ENCODE results near the gene PRPF39. TPM values are rescaled to one million over a fixed set of nuclear protein-coding genes. Genes with fewer than 3 reads are reported as not detected.

PRPF39 gene
- total RNA-seq: 12.9 TPM
- long read RNA-seq, transcript PRPF39-201 (14 exons, 2,868 nt): major isoform, 8 of 18 reads
- long read RNA-seq, partial matches to known transcripts: 2 of 18 reads
- long read RNA-seq, other reads (novel, unspliced or antisense): 7 of 18 reads

GRCh38 chr14:45083976-45084722, at the start of gene PRPF39:
PRPF39 (plus strand) TSS chr14:45084116; CDS start chr14:45095240, 11,124 bp downstream.
- DNase-seq (peak; percentile 97), ATAC-seq (ENCODE audit: poor library complexity) (peak; percentile 99)
- intact Hi-C loops (cut with DNase I): no loop called here

GRCh38 chr14:45034730-45035129, 49.2 kb upstream of the PRPF39 start:
- DNase-seq (no peak), ATAC-seq (ENCODE audit: poor library complexity) (no peak)
- intact Hi-C loops (cut with DNase I): no loop called here

- no peak for DNase-seq
- intact Hi-C loops (cut with DNase I): no loop called here
- ATAC-seq (ENCODE audit: poor library complexity): no peak
Measured at GRCh38 chr14:45038256-45038655, 45.7 kb upstream of the PRPF39 start.

- intact Hi-C loops (cut with DNase I): no loop called here
- no peak for ATAC-seq (ENCODE audit: poor library complexity)
- DNase-seq: no peak
Measured at GRCh38 chr14:45038865-45039264, 45.1 kb upstream of the PRPF39 start.

GRCh38 chr14:45039390-45039789, 44.5 kb upstream of the PRPF39 start:
- DNase-seq: no peak
- ATAC-seq (ENCODE audit: poor library complexity): no peak
- intact Hi-C loops (cut with DNase I): no loop called here

- ATAC-seq (ENCODE audit: poor library complexity): no peak
- intact Hi-C loops (cut with DNase I): no loop called here
- no peak for DNase-seq
Measured at GRCh38 chr14:45041641-45042040, 42.3 kb upstream of the PRPF39 start.

- intact Hi-C loops (cut with DNase I): no loop called here
- DNase-seq (no peak), ATAC-seq (ENCODE audit: poor library complexity) (no peak)
Measured at GRCh38 chr14:45044638-45045037, 39.3 kb upstream of the PRPF39 start.

- intact Hi-C loops (cut with DNase I): no loop called here
- DNase-seq (no peak), ATAC-seq (ENCODE audit: poor library complexity) (no peak)
Measured at GRCh38 chr14:45048385-45048784, 35.5 kb upstream of the PRPF39 start.

GRCh38 chr14:45051180-45051579, 32.7 kb upstream of the PRPF39 start:
- no peak for DNase-seq
- no peak for ATAC-seq (ENCODE audit: poor library complexity)
- intact Hi-C loops (cut with DNase I): no loop called here

GRCh38 chr14:45051896-45052295, 32.0 kb upstream of the PRPF39 start:
- ATAC-seq (ENCODE audit: poor library complexity) (no peak), DNase-seq (no peak)
- intact Hi-C loops (cut with DNase I): no loop called here

GRCh38 chr14:45057349-45057748, 26.6 kb upstream of the PRPF39 start:
- intact Hi-C loops (cut with DNase I): no loop called here
- no peak for ATAC-seq (ENCODE audit: poor library complexity)
- DNase-seq: no peak

GRCh38 chr14:45057881-45058364, 26.0 kb upstream of the PRPF39 start:
- intact Hi-C loops (cut with DNase I): no loop called here
- DNase-seq: no peak
- no peak for ATAC-seq (ENCODE audit: poor library complexity)

GRCh38 chr14:45060551-45060950, 23.4 kb upstream of the PRPF39 start:
- no peak for ATAC-seq (ENCODE audit: poor library complexity)
- intact Hi-C loops (cut with DNase I): no loop called here
- no peak for DNase-seq

GRCh38 chr14:45065540-45065939, 18.4 kb upstream of the PRPF39 start:
- intact Hi-C loops (cut with DNase I): no loop called here
- DNase-seq (no peak), ATAC-seq (ENCODE audit: poor library complexity) (peak; percentile 93)

- DNase-seq (no peak), ATAC-seq (ENCODE audit: poor library complexity) (peak; percentile 61)
- intact Hi-C loops (cut with DNase I): no loop called here
Measured at GRCh38 chr14:45065956-45066355, 18.0 kb upstream of the PRPF39 start.

GRCh38 chr14:45066667-45067066, 17.2 kb upstream of the PRPF39 start:
- DNase-seq (no peak), ATAC-seq (ENCODE audit: poor library complexity) (no peak)
- intact Hi-C loops (cut with DNase I): no loop called here

- ATAC-seq (ENCODE audit: poor library complexity): no peak
- no peak for DNase-seq
- intact Hi-C loops (cut with DNase I): no loop called here
Measured at GRCh38 chr14:45068396-45068795, 15.5 kb upstream of the PRPF39 start.

GRCh38 chr14:45070215-45070614, 13.7 kb upstream of the PRPF39 start:
- ATAC-seq (ENCODE audit: poor library complexity) (no peak), DNase-seq (no peak)
- intact Hi-C loops (cut with DNase I): no loop called here

GRCh38 chr14:45072126-45072525, 11.8 kb upstream of the PRPF39 start:
- no peak for ATAC-seq (ENCODE audit: poor library complexity)
- no peak for DNase-seq
- intact Hi-C loops (cut with DNase I): no loop called here

- DNase-seq (no peak), ATAC-seq (ENCODE audit: poor library complexity) (no peak)
- intact Hi-C loops (cut with DNase I): no loop called here
Measured at GRCh38 chr14:45073231-45073879, 10.6 kb upstream of the PRPF39 start.
